Measurements from ENCODE around the gene WDR27. TPM values are rescaled to one million over a fixed set of nuclear protein-coding genes. Genes with fewer than 3 reads are reported as not detected.

Gene WDR27
- polyA plus RNA-seq, 3 donors = 0.95 to 20.5 (median 2.0) TPM

- H2AFZ ChIP-seq (ENCODE audit: insufficient read depth, low read depth, low read length, poor library complexity, severe bottlenecking) = no peak overlapping the region
- Mint-ChIP-seq H3K4me1 (no peaks in the 10 kb centered on the region), H3K9me3 (peaks cover 7 to 21% (median 13%) of the 10 kb centered on the region in 7 donors), H3K27me3 (ENCODE audit: low read depth in 3 of 3) (peaks cover 0 to 2% (median 0%) of the 10 kb centered on the region in 3 donors), H3K4me3 (no peak overlapping the region), H3K36me3 (no peaks in the 10 kb centered on the region), H3K27ac (no peak overlapping the region)
- no peaks in the 10 kb centered on the region for H3K4me1 ChIP-seq (ENCODE audit: control insufficient read depth in 1 of 2, insufficient read depth in 2 of 2, low read length in 2 of 2)
- no peak overlapping the region for H3K4me2 ChIP-seq (replicated peaks; ENCODE audit: extremely low read depth, low read length, poor library complexity, severe bottlenecking)
- no peak for DNase-seq
- no peaks in the 10 kb centered on the region for H4K20me1 ChIP-seq (ENCODE audit: insufficient read depth, low read length)
- no CpG with 5 or more reads among the region's 4 CpGs for WGBS (ENCODE audit: insufficient coverage)
- no peaks in the 10 kb centered on the region for H3K36me3 ChIP-seq (replicated peaks in 1 of 2; ENCODE audit: control insufficient read depth in 1 of 2, insufficient read depth in 2 of 2, low read length in 2 of 2)
- H3K4me3 ChIP-seq (replicated peaks in 1 of 3; ENCODE audit: low read depth in 2 of 3, low read length in 3 of 3) = no peak overlapping the region
- H3K27ac ChIP-seq (ENCODE audit: low read depth in 1 of 2, low read length in 2 of 2) = no peak overlapping the region
- TF ChIP-seq, protein P1, sequence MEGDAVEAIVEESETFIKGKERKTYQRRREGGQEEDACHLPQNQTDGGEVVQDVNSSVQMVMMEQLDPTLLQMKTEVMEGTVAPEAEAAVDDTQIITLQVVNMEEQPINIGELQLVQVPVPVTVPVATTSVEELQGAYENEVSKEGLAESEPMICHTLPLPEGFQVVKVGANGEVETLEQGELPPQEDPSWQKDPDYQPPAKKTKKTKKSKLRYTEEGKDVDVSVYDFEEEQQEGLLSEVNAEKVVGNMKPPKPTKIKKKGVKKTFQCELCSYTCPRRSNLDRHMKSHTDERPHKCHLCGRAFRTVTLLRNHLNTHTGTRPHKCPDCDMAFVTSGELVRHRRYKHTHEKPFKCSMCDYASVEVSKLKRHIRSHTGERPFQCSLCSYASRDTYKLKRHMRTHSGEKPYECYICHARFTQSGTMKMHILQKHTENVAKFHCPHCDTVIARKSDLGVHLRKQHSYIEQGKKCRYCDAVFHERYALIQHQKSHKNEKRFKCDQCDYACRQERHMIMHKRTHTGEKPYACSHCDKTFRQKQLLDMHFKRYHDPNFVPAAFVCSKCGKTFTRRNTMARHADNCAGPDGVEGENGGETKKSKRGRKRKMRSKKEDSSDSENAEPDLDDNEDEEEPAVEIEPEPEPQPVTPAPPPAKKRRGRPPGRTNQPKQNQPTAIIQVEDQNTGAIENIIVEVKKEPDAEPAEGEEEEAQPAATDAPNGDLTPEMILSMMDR (IDR thresholded peaks at IDR 0.05) = no peak
- no peaks in the 10 kb centered on the region for H3K79me2 ChIP-seq (ENCODE audit: insufficient read depth, low read length)
- H3K9me3 ChIP-seq (replicated peaks in 1 of 2; ENCODE audit: control insufficient read depth in 1 of 2, insufficient read depth in 1 of 2, low read length in 2 of 2) = peaks cover 0 to 17% of the 10 kb centered on the region in 2 donors
- no peaks in the 10 kb centered on the region for H3K27me3 ChIP-seq (ENCODE audit: control insufficient read depth in 2 of 2, insufficient read depth in 2 of 2, low read length in 2 of 2)
- intact Hi-C loops (cut with micrococcal nuclease) = no loop called here
- H3K9ac ChIP-seq (ENCODE audit: insufficient read depth, low read length, poor library complexity, severe bottlenecking) = no peak overlapping the region
Observed at GRCh38 chr6:169503422-169504152, 198.2 kb downstream of the WDR27 start.

DNA sequence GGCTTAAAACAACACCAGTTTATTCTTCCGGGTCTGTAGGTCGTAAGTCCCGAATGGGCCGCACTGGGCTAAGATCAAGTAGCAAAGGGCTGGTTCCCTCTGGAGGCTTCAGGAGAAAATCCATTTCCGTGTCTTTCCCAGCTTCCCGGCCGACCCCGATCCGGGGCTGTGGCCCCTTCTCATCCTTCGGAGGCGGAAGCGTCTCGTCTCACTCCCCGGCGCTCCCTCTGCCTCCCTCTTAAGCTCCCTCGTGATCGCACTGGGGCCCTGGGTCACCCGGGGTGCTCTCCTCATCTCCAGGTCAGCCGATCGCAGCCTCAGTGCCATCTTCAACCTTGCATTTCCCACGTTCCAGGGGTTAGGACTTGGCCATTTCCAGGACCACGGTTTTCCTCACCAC lies 199.4 kb downstream of the WDR27 start:
- H3K4me3 Mint-ChIP-seq = no peak overlapping the region
- no peak overlapping the region for H3K27ac Mint-ChIP-seq
- H3K36me3 Mint-ChIP-seq = no peaks in the 10 kb centered on the region
- Histone ChIP-seq H3K4me2 (replicated peaks; ENCODE audit: extremely low read depth, low read length, poor library complexity, severe bottlenecking) (no peak overlapping the region), H3K27ac (ENCODE audit: low read depth in 1 of 2, low read length in 2 of 2) (no peak overlapping the region), H3K4me1 (ENCODE audit: control insufficient read depth in 1 of 2, insufficient read depth in 2 of 2, low read length in 2 of 2) (no peaks in the 10 kb centered on the region), H3K36me3 (replicated peaks in 1 of 2; ENCODE audit: control insufficient read depth in 1 of 2, insufficient read depth in 2 of 2, low read length in 2 of 2) (no peaks in the 10 kb centered on the region), H3K9me3 (replicated peaks in 1 of 2; ENCODE audit: control insufficient read depth in 1 of 2, insufficient read depth in 1 of 2, low read length in 2 of 2) (peaks cover 0 to 17% of the 10 kb centered on the region in 2 donors), H3K79me2 (ENCODE audit: insufficient read depth, low read length) (no peaks in the 10 kb centered on the region), H4K20me1 (ENCODE audit: insufficient read depth, low read length) (no peaks in the 10 kb centered on the region), H3K4me3 (replicated peaks in 1 of 3; ENCODE audit: low read depth in 2 of 3, low read length in 3 of 3) (no peak overlapping the region), H3K9ac (ENCODE audit: insufficient read depth, low read length, poor library complexity, severe bottlenecking) (no peak overlapping the region), H3K27me3 (ENCODE audit: control insufficient read depth in 2 of 2, insufficient read depth in 2 of 2, low read length in 2 of 2) (no peaks in the 10 kb centered on the region), H2AFZ (ENCODE audit: insufficient read depth, low read depth, low read length, poor library complexity, severe bottlenecking) (no peak overlapping the region)
- intact Hi-C loops (cut with micrococcal nuclease) = no loop called here
- TF ChIP-seq, protein P1 (IDR thresholded peaks at IDR 0.05) = no peak
- peaks cover 2 to 21% (median 11%) of the 10 kb centered on the region in 7 donors for H3K9me3 Mint-ChIP-seq
- WGBS (ENCODE audit: insufficient coverage) = 98% methylated on average over 20 of the region's 22 CpGs
- H3K4me1 Mint-ChIP-seq = no peaks in the 10 kb centered on the region
- DNase-seq = no peak
- H3K27me3 Mint-ChIP-seq (ENCODE audit: low read depth in 3 of 3) = peaks cover 0 to 2% (median 0%) of the 10 kb centered on the region in 3 donors

Data from CD14-positive monocyte (primary cell).